ENCODE measurements around the gene TP53RK. TPM values are rescaled to one million over a fixed set of nuclear protein-coding genes. Genes with fewer than 3 reads are reported as not detected.

The TP53RK gene
- total and polyA plus RNA-seq, 2 of the 4 experiments (the other 2 are of a cell fraction): 8.7 to 10.6 TPM

- ATAC-seq (ENCODE audit: low read depth): peak; percentile 92
- Histone ChIP-seq H3K18ac (ENCODE audit: low read depth, low read length) (no peak overlapping the region; the same call in 1 of the 2 replicates), H2AFZ (replicated peaks; ENCODE audit: low read length, poor library complexity) (peak overlapping the region; percentile 70), H3K14ac (replicated peaks; ENCODE audit: low read depth, low read length) (no peak overlapping the region; the same call in 1 of the 2 replicates), H3K9me1 (ENCODE audit: insufficient read depth, low read length) (peaks cover 44% of the 10 kb centered on the region), H2BK15ac (ENCODE audit: low read depth, low read length) (no peak overlapping the region; the same call in 2 of the 3 replicates), H3K36me3 (ENCODE audit: control insufficient read depth, insufficient read depth, low read length) (peaks cover 19% of the 10 kb centered on the region), H3K27ac (ENCODE audit: insufficient read depth, low read length) (peak overlapping the region; percentile 8; the same call in 1 of the 2 replicates), H2BK120ac (ENCODE audit: low read depth, low read length) (peak overlapping the region; percentile 69), H4K20me1 (ENCODE audit: insufficient read depth, low read length) (peaks cover 10% of the 10 kb centered on the region), H3K56ac (ENCODE audit: extremely low read depth, insufficient read depth, low read length) (no peak overlapping the region; the same call in 1 of the 2 replicates), H3K4me1 (ENCODE audit: control insufficient read depth, insufficient read depth, low read length) (peaks cover 21% of the 10 kb centered on the region), H3K23ac (ENCODE audit: low read depth, low read length) (0 out of 2 replicates have a peak overlapping the region, but pooled peaks have one; percentile 14), H2BK5ac (ENCODE audit: low read depth, low read length, poor library complexity, severe bottlenecking) (peak overlapping the region; percentile 8), H4K8ac (ENCODE audit: low read depth in 2 of 2, low read length in 2 of 2) (peak overlapping the region; percentile 20 to 64; a peak in 2 of 4 replicates), H2AK5ac (ENCODE audit: low read depth, low read length) (peak overlapping the region; percentile 30; the same call in 1 of the 2 replicates), H4K91ac (ENCODE audit: insufficient read depth, low read depth, low read length) (peak overlapping the region; percentile 60; the same call in 1 of the 2 replicates), H2AK9ac (replicated peaks; ENCODE audit: low read depth, low read length, poor library complexity) (peak overlapping the region; percentile 60), H3K27me3 (ENCODE audit: control insufficient read depth, insufficient read depth, low read length) (no peaks in the 10 kb centered on the region), H4K5ac (ENCODE audit: low read depth, low read length) (peak overlapping the region; percentile 13; the same call in 1 of the 2 replicates), H3K79me1 (ENCODE audit: low read depth in 1 of 2, low read length in 2 of 2) (peaks cover 33 to 81% of the 10 kb centered on the region in 2 experiments), H3K4me2 (ENCODE audit: low read depth, low read length) (0 out of 2 replicates have a peak overlapping the region, but pooled peaks have one; percentile 5), H3K4ac (ENCODE audit: low read depth, low read length) (peak overlapping the region; percentile 68; the same call in 1 of the 2 replicates), H2BK20ac (ENCODE audit: low read depth, low read length) (peak overlapping the region; percentile 40; the same call in 1 of the 2 replicates), H3K9ac (ENCODE audit: low read depth, low read length) (peak overlapping the region; percentile 3; the same call in 1 of the 2 replicates), H3K4me3 (ENCODE audit: insufficient read depth, low read depth, low read length) (no peak overlapping the region), H3K9me3 (ENCODE audit: control insufficient read depth, insufficient read depth, low read length) (peaks cover under 1% of the 10 kb centered on the region)
- intact Hi-C loops (cut with micrococcal nuclease): no loop called here
- WGBS, 2 experiments (ENCODE audit: extremely low coverage in 2 of 2, insufficient read length in 1 of 2): 20% methylated on average over 2 of the region's 4 CpGs; no CpG with 5 or more reads in 1 of the 2 experiments
- peak; percentile 80 for DNase-seq
- in situ Hi-C loops (cut with MboI; ENCODE audit: low sequenced_read_pairs): no loop called here
- BruUV-seq (replicated peaks): no TSS peak
- ChIA-PET POLR2A (ENCODE audit: unreplicated experiment) (no interaction called here), CTCF (no interaction called here)
- dilution Hi-C loops (cut with HindIII; ENCODE audit: low sequenced_read_pairs, unreplicated experiment): no loop called here
- TF ChIP-seq MAZ (IDR thresholded peaks at IDR 0.05; ENCODE audit: borderline replicate concordance, low read depth, low read length) (peak; percentile 84), MXI1 (IDR thresholded peaks at IDR 0.05; ENCODE audit: borderline replicate concordance, low read depth, low read length) (no peak), CEBPB (IDR thresholded peaks at IDR 0.05; ENCODE audit: low read depth, low read length) (peak; percentile 94)
These were observed 26.1 kb upstream of the TP53RK start for GRCh38 chr20:46715292-46715756.

Measured in IMR-90 (cell line).